ENCODE results near the gene FAM181A. TPM values are rescaled to one million over a fixed set of nuclear protein-coding genes. Genes with fewer than 3 reads are reported as not detected.

The FAM181A gene
- total and polyA plus RNA-seq, 9 of the 15 experiments (the other 6 are each of a cell fraction or from before 2014, with no cell fraction given): not detected

DNA sequence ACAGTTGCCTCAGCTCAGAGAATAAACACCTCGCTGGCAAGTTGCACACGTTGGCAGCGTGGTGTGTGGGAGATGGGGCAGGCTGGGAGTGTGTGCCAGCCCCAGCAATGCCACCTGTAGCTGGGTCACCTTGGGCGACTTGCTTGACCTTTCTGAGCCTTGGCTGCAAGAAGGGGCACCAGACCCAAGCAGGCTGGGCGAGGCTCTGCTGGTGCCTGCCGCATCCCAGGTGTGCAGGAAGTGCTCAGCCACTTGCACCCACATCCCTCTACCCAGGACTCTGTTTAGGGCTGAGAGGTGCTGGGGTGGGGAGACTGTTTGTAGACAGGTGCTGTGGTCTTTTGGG lies 629 bp downstream of the FAM181A start (continued):
- TF ChIP-seq, protein P1, sequence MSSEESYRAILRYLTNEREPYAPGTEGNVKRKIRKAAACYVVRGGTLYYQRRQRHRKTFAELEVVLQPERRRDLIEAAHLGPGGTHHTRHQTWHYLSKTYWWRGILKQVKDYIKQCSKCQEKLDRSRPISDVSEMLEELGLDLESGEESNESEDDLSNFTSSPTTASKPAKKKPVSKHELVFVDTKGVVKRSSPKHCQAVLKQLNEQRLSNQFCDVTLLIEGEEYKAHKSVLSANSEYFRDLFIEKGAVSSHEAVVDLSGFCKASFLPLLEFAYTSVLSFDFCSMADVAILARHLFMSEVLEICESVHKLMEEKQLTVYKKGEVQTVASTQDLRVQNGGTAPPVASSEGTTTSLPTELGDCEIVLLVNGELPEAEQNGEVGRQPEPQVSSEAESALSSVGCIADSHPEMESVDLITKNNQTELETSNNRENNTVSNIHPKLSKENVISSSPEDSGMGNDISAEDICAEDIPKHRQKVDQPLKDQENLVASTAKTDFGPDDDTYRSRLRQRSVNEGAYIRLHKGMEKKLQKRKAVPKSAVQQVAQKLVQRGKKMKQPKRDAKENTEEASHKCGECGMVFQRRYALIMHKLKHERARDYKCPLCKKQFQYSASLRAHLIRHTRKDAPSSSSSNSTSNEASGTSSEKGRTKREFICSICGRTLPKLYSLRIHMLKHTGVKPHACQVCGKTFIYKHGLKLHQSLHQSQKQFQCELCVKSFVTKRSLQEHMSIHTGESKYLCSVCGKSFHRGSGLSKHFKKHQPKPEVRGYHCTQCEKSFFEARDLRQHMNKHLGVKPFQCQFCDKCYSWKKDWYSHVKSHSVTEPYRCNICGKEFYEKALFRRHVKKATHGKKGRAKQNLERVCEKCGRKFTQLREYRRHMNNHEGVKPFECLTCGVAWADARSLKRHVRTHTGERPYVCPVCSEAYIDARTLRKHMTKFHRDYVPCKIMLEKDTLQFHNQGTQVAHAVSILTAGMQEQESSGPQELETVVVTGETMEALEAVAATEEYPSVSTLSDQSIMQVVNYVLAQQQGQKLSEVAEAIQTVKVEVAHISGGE (CRISPR knock-in tag; IDR thresholded peaks at IDR 0.05): no peak

DNA sequence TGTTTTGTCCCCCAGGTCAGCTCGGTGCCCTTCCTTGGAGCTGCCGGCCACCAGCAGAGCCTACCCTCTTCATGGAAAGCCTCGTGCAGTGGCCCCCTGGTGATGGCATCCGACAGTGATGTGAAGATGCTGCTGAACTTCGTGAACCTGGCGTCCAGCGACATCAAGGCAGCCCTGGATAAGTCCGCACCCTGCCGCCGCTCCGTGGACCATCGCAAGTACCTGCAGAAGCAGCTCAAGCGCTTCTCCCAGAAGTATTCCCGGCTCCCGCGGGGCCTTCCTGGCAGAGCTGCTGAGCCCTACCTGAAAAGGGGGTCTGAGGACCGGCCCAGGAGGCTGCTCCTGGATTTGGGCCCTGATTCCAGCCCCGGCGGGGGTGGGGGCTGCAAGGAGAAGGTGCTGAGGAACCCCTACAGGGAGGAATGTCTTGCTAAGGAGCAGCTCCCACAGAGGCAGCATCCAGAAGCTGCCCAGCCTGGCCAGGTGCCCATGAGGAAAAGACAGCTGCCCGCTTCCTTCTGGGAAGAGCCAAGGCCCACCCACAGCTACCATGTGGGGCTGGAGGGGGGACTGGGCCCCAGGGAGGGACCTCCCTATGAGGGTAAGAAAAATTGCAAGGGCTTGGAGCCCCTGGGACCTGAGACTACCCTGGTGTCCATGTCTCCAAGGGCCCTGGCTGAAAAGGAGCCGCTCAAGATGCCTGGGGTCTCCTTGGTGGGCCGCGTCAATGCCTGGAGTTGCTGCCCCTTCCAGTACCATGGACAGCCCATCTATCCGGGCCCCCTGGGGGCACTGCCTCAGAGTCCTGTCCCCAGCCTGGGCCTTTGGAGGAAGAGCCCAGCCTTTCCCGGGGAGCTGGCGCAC lies 1.3 kb downstream of the FAM181A start:
- CTCF ChIA-PET (ENCODE audit: low intra/inter-chr PET ratio): no interaction called here

More for the DNA sequence above, 1.3 kb downstream of the FAM181A start:
- Histone ChIP-seq H3K4me1 (replicated peaks in 1 of 2; ENCODE audit: control insufficient read depth in 2 of 2, insufficient read depth in 2 of 2, low read length in 2 of 2) (no peaks in the 10 kb centered on the region), H3K79me2 (ENCODE audit: control insufficient read depth, insufficient read depth, low read length) (no peaks in the 10 kb centered on the region), H3K9me1 (ENCODE audit: control insufficient read depth, insufficient read depth, low read length) (no peaks in the 10 kb centered on the region), H3K27me3 (ENCODE audit: control insufficient read depth in 2 of 2, insufficient read depth in 2 of 2, low read length in 2 of 2) (peaks cover 0 to 24% of the 10 kb centered on the region in 2 experiments; a peak in 3 of 5 replicates), H4K20me1 (replicated peaks; ENCODE audit: control insufficient read depth, insufficient read depth, low read length) (no peaks in the 10 kb centered on the region), H3K4me3 (no peak overlapping the region), H3K36me3 (ENCODE audit: control insufficient read depth, insufficient read depth, low read length) (no peaks in the 10 kb centered on the region), H3K4me2 (ENCODE audit: insufficient read depth, low read length) (no peak overlapping the region), H3K9ac (ENCODE audit: insufficient read depth in 1 of 2, low read depth in 2 of 2, low read length in 2 of 2) (no peak overlapping the region), H2AFZ (ENCODE audit: low read depth, low read length) (no peak overlapping the region), H3K27ac (ENCODE audit: extremely low read depth, low read depth, low read length) (no peak overlapping the region), H3K9me3 (replicated peaks; ENCODE audit: control insufficient read depth, insufficient read depth, low read depth, low read length) (no peaks in the 10 kb centered on the region)
- ATAC-seq: no peak
- 3% methylated on average over 13 of the region's 26 CpGs for WGBS (ENCODE audit: insufficient coverage, low coverage, missing lambda C conversion rate)
- DNase-seq (ENCODE audit: extremely low read depth in 1 of 4, low spot score in 3 of 4): no peak
- intact Hi-C loops (cut with micrococcal nuclease) (loop anchor here (10.0 kb wide), 1 partner anchor 1076 kb away; no protein-coding TSS in a partner anchor), in situ Hi-C loops (cut with MboI) (no loop called here)
- no TSS peak for BruUV-seq (replicated peaks)
- POLR2A ChIA-PET: no interaction called here
- no peak for FAIRE-seq
- no peak for TF ChIP-seq CHD1 (IDR thresholded peaks at IDR 0.05; ENCODE audit: low read length)
- TF ChIP-seq ZFP30 (CRISPR knock-in tag; IDR thresholded peaks at IDR 0.05; ENCODE audit: borderline replicate concordance): no peak
- no peak for TF ChIP-seq ZNF41 (CRISPR knock-in tag; conservative IDR thresholded peaks at IDR 0.05)
- no peak for TF ChIP-seq ZNF133 (CRISPR knock-in tag; IDR thresholded peaks at IDR 0.05)
- no peak for TF ChIP-seq OTX1 (CRISPR knock-in tag; IDR thresholded peaks at IDR 0.05)
- no peak for TF ChIP-seq NEUROD1 (IDR thresholded peaks at IDR 0.05; ENCODE audit: borderline replicate concordance, low read depth, low read length, partially characterized antibody)
- TF ChIP-seq NUFIP1 (IDR thresholded peaks at IDR 0.05; ENCODE audit: partially characterized antibody): no peak
- TF ChIP-seq FOS (IDR thresholded peaks at IDR 0.05; ENCODE audit: extremely low read depth, insufficient read length): no peak
- no peak for TF ChIP-seq DMBX1 (CRISPR knock-in tag; IDR thresholded peaks at IDR 0.05; ENCODE audit: borderline replicate concordance)
- TF ChIP-seq, protein P2, sequence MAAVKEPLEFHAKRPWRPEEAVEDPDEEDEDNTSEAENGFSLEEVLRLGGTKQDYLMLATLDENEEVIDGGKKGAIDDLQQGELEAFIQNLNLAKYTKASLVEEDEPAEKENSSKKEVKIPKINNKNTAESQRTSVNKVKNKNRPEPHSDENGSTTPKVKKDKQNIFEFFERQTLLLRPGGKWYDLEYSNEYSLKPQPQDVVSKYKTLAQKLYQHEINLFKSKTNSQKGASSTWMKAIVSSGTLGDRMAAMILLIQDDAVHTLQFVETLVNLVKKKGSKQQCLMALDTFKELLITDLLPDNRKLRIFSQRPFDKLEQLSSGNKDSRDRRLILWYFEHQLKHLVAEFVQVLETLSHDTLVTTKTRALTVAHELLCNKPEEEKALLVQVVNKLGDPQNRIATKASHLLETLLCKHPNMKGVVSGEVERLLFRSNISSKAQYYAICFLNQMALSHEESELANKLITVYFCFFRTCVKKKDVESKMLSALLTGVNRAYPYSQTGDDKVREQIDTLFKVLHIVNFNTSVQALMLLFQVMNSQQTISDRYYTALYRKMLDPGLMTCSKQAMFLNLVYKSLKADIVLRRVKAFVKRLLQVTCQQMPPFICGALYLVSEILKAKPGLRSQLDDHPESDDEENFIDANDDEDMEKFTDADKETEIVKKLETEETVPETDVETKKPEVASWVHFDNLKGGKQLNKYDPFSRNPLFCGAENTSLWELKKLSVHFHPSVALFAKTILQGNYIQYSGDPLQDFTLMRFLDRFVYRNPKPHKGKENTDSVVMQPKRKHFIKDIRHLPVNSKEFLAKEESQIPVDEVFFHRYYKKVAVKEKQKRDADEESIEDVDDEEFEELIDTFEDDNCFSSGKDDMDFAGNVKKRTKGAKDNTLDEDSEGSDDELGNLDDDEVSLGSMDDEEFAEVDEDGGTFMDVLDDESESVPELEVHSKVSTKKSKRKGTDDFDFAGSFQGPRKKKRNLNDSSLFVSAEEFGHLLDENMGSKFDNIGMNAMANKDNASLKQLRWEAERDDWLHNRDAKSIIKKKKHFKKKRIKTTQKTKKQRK (IDR thresholded peaks at IDR 0.05; ENCODE audit: borderline replicate concordance, low read depth, low read length): no peak
